H9 (cell line): ENCODE data around the gene FAM9C. TPM values are rescaled to one million over a fixed set of nuclear protein-coding genes. Genes with fewer than 3 reads are reported as not detected.

Experiments
- DNase-seq: peaks from one replicate; pipeline ENCODE4 v3.0.0-alpha.2; 2017
- H2AFZ ChIP-seq: one replicate; pipeline ENCODE4 v1.6.1; 2013; ENCODE audit warnings: mild to moderate bottlenecking, low read length, control low read depth, moderate library complexity
- H2AK5ac ChIP-seq: 2 replicates; pipeline ENCODE4 v1.6.1; 2013; ENCODE audit warnings: low read length, control low read depth, mixed read lengths; ENCODE audit not compliant: insufficient read length
- H2BK120ac ChIP-seq: one replicate; pipeline ENCODE4 v1.6.1; 2013; ENCODE audit warnings: low read depth, mild to moderate bottlenecking, low read length, control low read depth, inconsistent platforms; ENCODE audit not compliant: poor library complexity, severe bottlenecking
- H2BK12ac ChIP-seq: 2 replicates; pipeline ENCODE4 v1.6.1; 2013; ENCODE audit warnings: low read length, control low read depth, mixed read lengths, low read depth; ENCODE audit not compliant: insufficient read length
- H2BK15ac ChIP-seq: 2 replicates; pipeline ENCODE4 v1.6.1; 2013; ENCODE audit warnings: low read depth, low read length, control low read depth
- H2BK20ac ChIP-seq: one replicate; pipeline ENCODE4 v1.6.1; 2013; ENCODE audit warnings: low read depth, mild to moderate bottlenecking, low read length, control low read depth, inconsistent platforms; ENCODE audit not compliant: poor library complexity, severe bottlenecking
- H2BK5ac ChIP-seq: 2 replicates; pipeline ENCODE4 v1.6.1; 2013; ENCODE audit warnings: low read length, control low read depth, mixed read lengths; ENCODE audit not compliant: insufficient read length
- H3K14ac ChIP-seq: 2 replicates; pipeline ENCODE4 v1.6.1; 2013; ENCODE audit warnings: low read length, control low read depth; ENCODE audit not compliant: insufficient read depth
- H3K18ac ChIP-seq: 2 replicates; pipeline ENCODE4 v1.6.1; 2013; ENCODE audit warnings: low read depth, mild to moderate bottlenecking, mixed read lengths, low read length, control low read depth; ENCODE audit not compliant: insufficient read length
- H3K23ac ChIP-seq: 2 replicates; pipeline ENCODE4 v1.6.1; 2013; ENCODE audit warnings: low read length, control low read depth, mixed read lengths, low read depth; ENCODE audit not compliant: insufficient read length
- H3K23me2 ChIP-seq: 2 replicates; pipeline ENCODE4 v1.6.1; 2013; ENCODE audit warnings: low read depth, mild to moderate bottlenecking, mixed read lengths, low read length, control low read depth; ENCODE audit not compliant: insufficient read length, poor library complexity, severe bottlenecking
- H3K27ac ChIP-seq: 2 replicates; pipeline ENCODE4 v1.5.1; 2013; ENCODE audit warnings: low read length, control low read depth, mixed read lengths, low read depth; ENCODE audit not compliant: insufficient read length
- H3K27me3 ChIP-seq: 2 replicates; pipeline ENCODE4 v1.6.1; 2013; ENCODE audit warnings: low read length, control low read depth, inconsistent platforms; ENCODE audit not compliant: insufficient read depth
- H3K4ac ChIP-seq: 2 replicates; pipeline ENCODE4 v1.6.1; 2013; ENCODE audit warnings: low read depth, mild to moderate bottlenecking, control low read depth, inconsistent platforms, low read length, moderate library complexity
- H3K4me1 ChIP-seq: 2 replicates; pipeline ENCODE4 v1.6.1; 2013; ENCODE audit warnings: low read length, control low read depth, inconsistent platforms; ENCODE audit not compliant: insufficient read depth
- H3K4me2 ChIP-seq: 2 replicates; pipeline ENCODE4 v1.6.1; 2013; ENCODE audit warnings: low read length, control low read depth, mixed read lengths; ENCODE audit not compliant: insufficient read length, insufficient read depth
- H3K56ac ChIP-seq: 2 replicates; pipeline ENCODE4 v1.6.1; 2013; ENCODE audit warnings: low read depth, mild to moderate bottlenecking, mixed read lengths, low read length, control low read depth; ENCODE audit not compliant: insufficient read length
- H3K79me1 ChIP-seq: 2 replicates; pipeline ENCODE4 v1.6.1; 2013; ENCODE audit warnings: low read depth, mild to moderate bottlenecking, moderate library complexity, low read length, control low read depth, inconsistent platforms; ENCODE audit not compliant: insufficient read depth, poor library complexity, severe bottlenecking
- H3K79me2 ChIP-seq: 2 replicates; pipeline ENCODE4 v1.6.1; 2013; ENCODE audit warnings: low read length, control low read depth, inconsistent platforms; ENCODE audit not compliant: insufficient read depth
- H3K9ac ChIP-seq: 2 replicates; pipeline ENCODE4 v1.6.1; 2013; ENCODE audit warnings: low read length, control low read depth, mixed read lengths; ENCODE audit not compliant: insufficient read length; ENCODE audit errors: extremely low read depth
- H3K9me3 ChIP-seq: one replicate; pipeline ENCODE4 v1.6.1; 2013; ENCODE audit warnings: low read depth, low read length, inconsistent platforms; ENCODE audit not compliant: control insufficient read depth
- H3T11ph ChIP-seq: one replicate; pipeline ENCODE4 v1.6.1; 2013; ENCODE audit warnings: mild to moderate bottlenecking, low read length, control low read depth, inconsistent platforms
- H4K20me1 ChIP-seq: one replicate; pipeline ENCODE4 v1.6.1; 2013; ENCODE audit not compliant: control insufficient read depth, insufficient read length, insufficient read depth
- H4K5ac ChIP-seq: 2 replicates; pipeline ENCODE4 v1.6.1; 2013; ENCODE audit warnings: low read depth, mild to moderate bottlenecking, mixed read lengths, low read length, control low read depth; ENCODE audit not compliant: insufficient read length
- H4K8ac ChIP-seq: replicated peaks from 2 replicates; pipeline ENCODE4 v1.6.1; 2013; ENCODE audit warnings: low read length, control low read depth, mixed read lengths, low read depth; ENCODE audit not compliant: insufficient read length
- H4K91ac ChIP-seq: 2 replicates; pipeline ENCODE4 v1.6.1; 2013; ENCODE audit warnings: low read depth, mild to moderate bottlenecking, moderate library complexity, mixed read lengths, low read length, control low read depth; ENCODE audit not compliant: insufficient read length
- H3K27ac Mint-ChIP-seq, 3 experiments: 2 replicates in 2 of 3; 3 replicates in 1 of 3; pipeline ENCODE4 v1.8.0; 2020 to 2021; ENCODE audit warnings: mixed read lengths in 3 of 3, mild to moderate bottlenecking in 1 of 3, moderate library complexity in 1 of 3
- H3K27me3 Mint-ChIP-seq: 2 replicates; pipeline ENCODE4 v1.8.0; 2021; ENCODE audit warnings: low read depth, mild to moderate bottlenecking, moderate library complexity, mixed read lengths
- H3K36me3 Mint-ChIP-seq, 3 experiments: 2 replicates in 2 of 3; 3 replicates in 1 of 3; pipeline ENCODE4 v1.8.0; 2020 to 2021; ENCODE audit warnings: low read depth in 3 of 3, mixed read lengths in 3 of 3; ENCODE audit not compliant: insufficient read depth in 1 of 3
- H3K4me1 Mint-ChIP-seq, 2 experiments: 2 replicates each; pipeline ENCODE4 v1.8.0; 2020; ENCODE audit warnings: mixed read lengths in 2 of 2
- H3K4me3 Mint-ChIP-seq, 2 experiments: 2 replicates in 1 of 2; 3 replicates in 1 of 2; pipeline ENCODE4 v1.8.0; 2020 to 2021; ENCODE audit warnings: mild to moderate bottlenecking in 2 of 2, mixed read lengths in 2 of 2, moderate library complexity in 1 of 2
- H3K9me3 Mint-ChIP-seq, 2 experiments: 2 replicates in 1 of 2; 3 replicates in 1 of 2; pipeline ENCODE4 v1.8.0; 2020; ENCODE audit warnings: mild to moderate bottlenecking in 2 of 2, mixed read lengths in 2 of 2, moderate library complexity in 1 of 2
- WGBS: extraction: QIAGEN DNeasy Blood & Tissue Kit; methylation state at CpG from one replicate; pipeline ENCODE4 v1.1.7; 2013; ENCODE audit warnings: missing lambda C conversion rate, low lambda C conversion rate, mixed read lengths; ENCODE audit not compliant: insufficient read length; ENCODE audit errors: extremely low coverage; 5-methylcytosine and 5-hydroxymethylcytosine counted together
- total RNA-seq: library from RNA; stranded (reverse); gene quantifications from 2 replicates; pipeline ENCODE4 v1.2.1, GENCODE V29; 2021
- TF ChIP-seq, protein P1 (sequence below): fragments of 200-600 bp; sonication (generic); conservative IDR thresholded peaks from 3 replicates; pipeline ENCODE4 v1.8.0; 2021; ENCODE audit warnings: antibody characterized with exemption, mild to moderate bottlenecking

Gene FAM9C
- total RNA-seq, 1 experiment from 2014 or later = not detected

DNA sequence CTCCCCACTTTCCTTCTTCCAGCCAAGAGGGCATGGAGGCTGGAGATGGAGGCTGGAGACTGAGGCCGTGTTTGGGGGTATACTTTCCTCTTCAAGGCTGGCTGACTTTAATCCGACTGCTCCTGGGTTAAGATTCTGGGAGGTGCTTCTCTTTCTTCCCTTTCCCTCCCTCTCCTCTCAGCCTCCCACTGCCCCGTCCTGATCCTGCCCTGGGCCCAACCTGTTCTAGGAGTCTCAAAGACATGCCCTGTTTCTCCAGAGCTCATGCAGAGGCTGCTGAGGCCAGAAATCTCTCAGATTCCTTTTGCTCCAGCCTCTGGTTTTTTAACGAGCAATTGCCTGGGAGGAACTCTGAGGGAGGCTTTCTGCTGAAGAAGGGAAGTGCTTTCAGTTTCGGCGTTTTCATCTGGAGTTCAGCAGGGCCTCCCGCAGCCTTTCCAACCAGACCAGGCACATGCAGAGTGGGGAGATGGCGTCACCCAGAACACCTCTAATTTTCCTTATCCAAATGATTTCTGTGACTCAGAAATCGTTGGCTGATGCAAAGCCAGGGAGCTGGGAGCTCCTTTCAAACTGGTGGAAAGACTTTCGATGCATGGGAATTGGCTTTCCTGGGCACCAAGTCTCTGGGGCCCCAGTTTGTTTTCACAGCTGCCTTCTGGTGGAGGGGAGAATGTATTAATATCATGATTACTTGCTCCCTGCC is 34.5 kb upstream of the FAM9C start:
- Histone ChIP-seq H3K4ac (no peak overlapping the region), H2AK5ac (no peak overlapping the region), H2BK5ac (no peak overlapping the region), H3K23ac (no peak overlapping the region), H2BK20ac (no peak overlapping the region), H2AFZ (no peak overlapping the region), H3K79me2 (no peaks in the 10 kb centered on the region), H3K27me3 (no peaks in the 10 kb centered on the region), H3K4me2 (no peak overlapping the region), H2BK120ac (no peak overlapping the region), H3K79me1 (no peaks in the 10 kb centered on the region), H4K8ac (no peak overlapping the region), H3T11ph (no peak overlapping the region), H3K56ac (no peak overlapping the region), H2BK15ac (no peak overlapping the region), H3K4me1 (no peaks in the 10 kb centered on the region; the same call in 1 of the 2 replicates), H3K23me2 (no peaks in the 10 kb centered on the region), H2BK12ac (no peak overlapping the region), H4K91ac (no peak overlapping the region), H3K14ac (no peak overlapping the region), H3K27ac (no peak overlapping the region), H3K9ac (no peak overlapping the region), H3K9me3 (no peaks in the 10 kb centered on the region), H3K18ac (no peak overlapping the region), H4K5ac (no peak overlapping the region), H4K20me1 (no peaks in the 10 kb centered on the region)
- no peak for DNase-seq
- H3K27ac Mint-ChIP-seq = no peak overlapping the region; a peak in 1 of 7 replicates
- WGBS = no CpG with 5 or more reads among the region's 10 CpGs
- peaks cover 55 to 64% of the 10 kb centered on the region in 2 experiments for H3K9me3 Mint-ChIP-seq
- no peaks in the 10 kb centered on the region; a peak in 2 of 7 replicates for H3K36me3 Mint-ChIP-seq
- peaks cover 14 to 21% of the 10 kb centered on the region in 2 experiments for H3K4me1 Mint-ChIP-seq
- no peaks in the 10 kb centered on the region for H3K27me3 Mint-ChIP-seq
- no peak overlapping the region for H3K4me3 Mint-ChIP-seq
- TF ChIP-seq, protein P1, sequence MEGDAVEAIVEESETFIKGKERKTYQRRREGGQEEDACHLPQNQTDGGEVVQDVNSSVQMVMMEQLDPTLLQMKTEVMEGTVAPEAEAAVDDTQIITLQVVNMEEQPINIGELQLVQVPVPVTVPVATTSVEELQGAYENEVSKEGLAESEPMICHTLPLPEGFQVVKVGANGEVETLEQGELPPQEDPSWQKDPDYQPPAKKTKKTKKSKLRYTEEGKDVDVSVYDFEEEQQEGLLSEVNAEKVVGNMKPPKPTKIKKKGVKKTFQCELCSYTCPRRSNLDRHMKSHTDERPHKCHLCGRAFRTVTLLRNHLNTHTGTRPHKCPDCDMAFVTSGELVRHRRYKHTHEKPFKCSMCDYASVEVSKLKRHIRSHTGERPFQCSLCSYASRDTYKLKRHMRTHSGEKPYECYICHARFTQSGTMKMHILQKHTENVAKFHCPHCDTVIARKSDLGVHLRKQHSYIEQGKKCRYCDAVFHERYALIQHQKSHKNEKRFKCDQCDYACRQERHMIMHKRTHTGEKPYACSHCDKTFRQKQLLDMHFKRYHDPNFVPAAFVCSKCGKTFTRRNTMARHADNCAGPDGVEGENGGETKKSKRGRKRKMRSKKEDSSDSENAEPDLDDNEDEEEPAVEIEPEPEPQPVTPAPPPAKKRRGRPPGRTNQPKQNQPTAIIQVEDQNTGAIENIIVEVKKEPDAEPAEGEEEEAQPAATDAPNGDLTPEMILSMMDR = no peak
